NCI-H69 (cell line): ENCODE results near the gene ECPAS.
"Not testable (repeated sequence)": the region's sequence is repeated elsewhere in the genome, so short reads cannot be mapped to it uniquely, and the experiment has no call there.

ENCODE experiments used
- DNase-seq: peaks from one replicate; lab custom pipeline; 2025; lab: John Stamatoyannopoulos, UW

Gene ECPAS

DNA sequence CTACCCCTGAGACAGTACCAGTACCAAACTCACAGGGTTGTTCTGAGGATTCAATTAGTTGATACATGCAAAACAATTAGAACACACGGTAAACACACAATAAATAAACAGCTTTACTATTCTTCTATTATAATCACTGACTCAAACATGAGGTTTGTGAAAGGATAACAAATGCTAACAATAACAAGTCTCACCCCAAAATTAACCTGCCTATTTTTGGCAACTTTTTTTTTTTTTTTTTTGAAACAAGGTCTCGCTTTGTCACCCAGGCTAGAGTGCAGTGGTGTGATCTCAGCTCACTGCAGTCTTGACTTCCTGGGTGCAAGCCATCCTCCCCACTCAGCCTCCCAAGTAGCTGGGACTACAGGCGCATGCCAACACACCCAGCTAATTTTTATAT lies 6.5 kb downstream of the ECPAS start:
- DNase-seq: no peak

DNA sequence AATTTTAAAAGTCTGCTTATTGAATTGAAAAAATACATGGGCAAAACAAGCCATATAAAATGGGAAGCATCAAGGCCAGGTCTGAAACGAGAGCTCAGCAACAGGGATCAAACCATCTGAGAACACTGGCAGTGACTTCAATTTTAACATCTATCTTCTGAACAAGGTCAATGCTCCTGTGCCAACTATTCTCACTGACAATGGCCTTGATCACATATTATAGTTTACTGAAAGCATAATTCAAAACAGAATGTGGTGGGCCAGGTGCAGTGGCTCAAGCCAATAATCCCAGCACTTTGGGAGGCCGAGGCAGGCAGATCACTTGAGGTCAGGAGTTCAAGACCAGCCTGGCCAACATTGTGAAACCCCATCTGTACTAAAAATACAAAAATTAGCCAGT lies 9.0 kb downstream of the ECPAS start:
- DNase-seq: no peak

DNA sequence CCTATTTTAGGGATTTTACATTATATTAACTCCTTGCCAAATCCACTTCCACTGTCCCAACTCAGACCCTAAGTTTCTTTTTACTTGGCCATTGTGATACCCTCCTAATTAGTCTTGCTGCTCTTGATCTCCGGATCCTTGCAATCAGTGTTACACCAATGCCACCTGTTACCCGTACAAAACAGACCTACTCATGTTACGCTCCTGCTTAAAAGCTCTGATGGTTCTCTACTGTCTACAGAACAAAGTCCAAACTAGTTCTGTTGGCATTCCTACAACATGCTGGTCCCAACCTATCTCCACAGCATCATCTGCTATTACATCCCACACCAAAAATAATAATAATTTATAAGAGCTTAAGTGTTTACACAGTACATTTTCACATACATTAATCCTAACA lies 9.8 kb downstream of the ECPAS start:
- peak; percentile 51 for DNase-seq

- DNase-seq: no peak
Measured at GRCh38 chr9:111467778-111468367, 16.3 kb downstream of the ECPAS start.

GRCh38 chr9:111463048-111463447 lies 21.1 kb downstream of the ECPAS start:
- no peak for DNase-seq

DNA sequence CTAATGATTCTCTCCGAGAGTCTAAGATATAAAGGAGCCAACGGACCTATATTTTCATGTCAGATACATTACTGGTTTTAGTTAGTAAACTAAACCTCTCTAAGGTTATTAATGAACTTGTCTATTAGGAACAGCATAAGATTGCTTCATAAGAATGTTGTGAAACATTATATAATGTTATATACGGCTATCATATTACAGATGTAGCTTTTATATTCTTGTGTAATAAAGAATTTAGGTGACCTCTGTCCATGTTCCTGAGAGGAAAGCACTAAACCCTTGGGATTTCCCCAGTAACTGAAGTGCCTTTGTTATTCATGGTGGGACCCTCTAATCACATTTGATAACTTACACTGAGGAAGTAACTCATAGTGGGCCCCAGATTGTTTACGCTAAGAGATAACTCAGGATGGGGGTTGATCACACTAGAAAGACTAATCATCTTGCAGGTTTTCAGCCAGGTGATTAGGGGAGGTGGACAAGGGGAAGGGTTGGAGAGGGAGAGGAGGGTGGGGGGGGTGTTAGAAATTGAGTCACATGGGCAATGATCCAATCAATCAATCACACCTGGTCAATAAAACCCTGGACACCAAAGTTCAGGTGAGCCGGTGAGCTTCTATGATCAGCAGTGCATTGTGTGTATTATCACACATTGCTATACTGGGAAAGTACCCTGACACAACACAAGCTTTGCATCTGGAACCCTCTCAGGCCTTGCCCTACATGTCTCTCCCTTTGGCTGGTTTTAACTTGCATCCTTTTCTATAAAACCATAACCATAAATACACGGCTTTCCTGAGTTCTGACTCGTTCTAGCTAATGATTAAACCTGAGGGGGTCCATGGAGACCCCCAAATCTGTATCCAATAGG lies 25.8 kb downstream of the ECPAS start:
- DNase-seq: no peak

DNA sequence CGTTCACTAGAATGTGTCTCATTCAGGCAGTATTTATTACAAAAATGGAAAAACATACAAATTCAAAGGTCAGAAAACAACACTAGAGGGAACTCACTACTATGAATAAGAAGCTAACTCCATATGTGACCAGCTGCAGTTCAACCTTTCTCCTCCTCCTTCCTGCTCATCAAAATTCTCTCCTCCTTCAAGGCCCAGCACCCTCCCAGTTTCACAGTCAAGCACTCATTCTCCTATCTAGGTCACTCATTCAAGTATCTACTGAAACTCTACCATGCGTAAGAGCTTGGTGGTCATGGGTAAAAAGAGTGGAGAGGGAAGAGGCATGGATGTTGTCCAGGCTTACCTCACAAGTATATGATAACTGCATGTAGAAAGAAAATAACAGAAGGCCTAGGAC lies 27.7 kb downstream of the ECPAS start:
- no peak for DNase-seq

GRCh38 chr9:111455638-111456037 lies 28.5 kb downstream of the ECPAS start:
- no peak for DNase-seq

- no peak for DNase-seq
Measured at GRCh38 chr9:111454751-111455150, 29.4 kb downstream of the ECPAS start.

DNA sequence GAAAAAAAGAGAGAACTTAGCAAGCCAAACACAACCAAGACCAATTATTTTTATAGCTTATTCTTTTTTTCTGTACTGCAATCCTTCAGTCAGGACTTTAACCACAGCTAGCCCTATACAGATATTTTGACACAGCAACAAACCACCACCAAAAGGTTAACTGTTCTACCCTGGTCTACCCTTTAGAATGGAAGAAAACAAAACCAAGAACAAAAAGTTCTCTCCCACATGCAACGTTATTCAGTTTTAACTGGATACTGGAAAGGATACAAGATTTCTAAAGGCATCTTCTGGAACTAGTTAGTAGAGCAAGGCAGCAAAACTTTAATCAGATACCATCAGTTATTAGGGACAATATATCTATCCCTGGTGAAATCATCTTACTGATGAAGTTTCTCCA lies 32.6 kb downstream of the ECPAS start:
- DNase-seq: no peak

DNA sequence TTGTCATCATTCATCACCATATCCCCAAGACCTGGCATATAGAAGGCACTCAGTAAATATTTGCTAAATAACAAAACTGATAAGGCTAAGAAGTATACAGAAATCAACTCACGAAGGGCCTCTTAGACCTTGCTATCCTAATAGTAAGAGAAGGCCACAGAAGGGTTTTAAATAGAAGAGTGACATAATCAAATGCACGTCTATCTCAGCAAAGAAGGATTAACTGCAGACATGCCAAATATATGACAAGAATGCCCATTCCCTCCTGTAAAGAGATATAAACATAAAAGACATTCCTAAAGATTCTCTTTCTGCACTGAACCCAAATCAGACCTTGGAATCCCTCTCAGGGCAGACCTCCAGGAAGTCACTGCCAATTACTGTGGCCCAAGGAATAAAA lies 34.1 kb downstream of the ECPAS start:
- no peak for DNase-seq

DNA sequence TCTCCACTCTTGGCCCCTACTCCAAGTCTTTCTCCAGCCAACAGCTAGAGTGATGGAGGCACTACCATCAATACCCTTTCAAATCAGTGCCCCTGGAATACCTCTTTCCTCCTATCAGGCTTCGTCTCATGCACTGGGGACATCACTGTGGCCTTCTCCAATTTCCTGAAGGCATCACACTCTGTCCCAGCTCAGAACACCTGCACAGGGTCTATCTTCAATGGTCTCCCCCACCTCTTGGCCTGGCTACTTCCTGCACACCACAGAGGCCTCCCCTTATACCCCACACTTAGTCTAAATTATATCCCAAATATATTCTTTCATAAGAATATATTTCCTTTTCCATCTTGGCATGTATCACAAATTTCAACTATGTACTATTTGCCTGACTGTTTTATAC lies 34.5 kb downstream of the ECPAS start:
- no peak for DNase-seq

DNA sequence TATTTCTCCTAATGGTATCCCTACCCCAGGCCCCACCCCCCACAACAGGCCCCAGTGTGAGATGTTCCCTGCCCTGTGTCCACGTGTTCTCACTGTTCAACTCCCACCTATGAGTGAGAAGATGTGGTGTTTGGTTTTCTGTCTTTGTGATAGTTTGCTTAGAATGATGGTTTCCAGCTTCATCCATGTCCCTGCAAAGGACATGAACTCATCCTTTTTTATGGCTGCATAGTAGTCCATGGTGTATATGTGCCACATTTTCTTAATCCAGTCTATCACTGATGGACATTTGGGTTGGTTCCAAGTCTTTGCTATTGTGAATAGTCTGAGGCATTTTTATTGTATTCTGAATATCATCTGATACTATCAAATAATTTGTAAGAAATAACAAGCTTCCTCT lies 38.4 kb downstream of the ECPAS start:
- not testable (repeated sequence) for DNase-seq

DNA sequence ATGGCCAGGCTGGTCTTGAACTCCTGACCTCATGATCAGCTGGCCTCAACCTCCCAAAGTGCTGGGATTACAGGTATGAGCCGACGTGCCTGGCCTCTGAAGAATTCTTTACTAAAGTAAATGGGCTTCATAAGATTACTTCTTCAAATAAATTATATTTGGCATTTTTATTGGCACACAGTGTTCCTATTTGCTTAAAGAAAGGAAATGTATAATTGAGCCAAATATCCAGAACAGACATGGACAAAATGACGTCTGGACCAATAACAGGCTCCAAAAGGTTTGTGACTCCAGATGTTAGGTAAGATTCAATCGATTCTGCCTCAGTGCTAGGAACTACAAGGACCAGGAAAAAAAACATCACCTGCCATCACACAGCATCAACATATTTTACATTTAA lies 40.7 kb downstream of the ECPAS start:
- DNase-seq: no peak

DNA sequence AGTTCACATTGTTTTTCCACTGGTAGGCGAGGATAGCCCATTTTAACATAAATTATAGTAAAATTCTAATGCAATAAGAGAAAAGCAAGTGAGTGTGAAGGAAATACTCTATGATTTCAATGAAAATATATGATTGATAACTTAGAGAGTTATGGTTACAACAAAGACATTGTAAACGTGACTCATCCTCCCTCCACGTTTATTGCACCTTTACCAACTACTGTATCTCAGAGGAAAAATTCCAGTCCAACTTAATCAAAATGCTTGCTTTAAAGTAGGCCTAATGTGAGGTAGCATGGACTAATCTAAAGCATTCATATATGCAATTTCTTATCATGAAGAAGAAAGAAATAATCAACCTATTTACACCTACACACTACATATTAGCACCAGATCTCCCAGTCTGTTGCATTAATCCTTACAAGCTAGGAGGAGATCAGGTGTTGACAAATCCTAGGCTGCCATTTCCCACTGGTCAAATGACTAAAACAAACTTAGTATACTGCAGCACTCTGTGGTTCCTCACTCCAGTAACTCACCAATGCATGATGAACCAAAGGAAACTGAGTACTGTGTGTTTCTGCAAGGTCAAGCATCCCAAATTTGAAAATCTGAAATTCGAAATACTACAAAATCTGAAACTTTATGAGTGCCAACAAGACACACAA lies 41.7 kb downstream of the ECPAS start:
- DNase-seq: no peak

- DNase-seq: no peak
Measured at GRCh38 chr9:111440226-111440625, 44.0 kb downstream of the ECPAS start.

GRCh38 chr9:111438541-111439235 lies 45.5 kb downstream of the ECPAS start:
- peak; percentile 51 for DNase-seq

- DNase-seq: peak; percentile 86
Measured at GRCh38 chr9:111436571-111436970, 47.6 kb downstream of the ECPAS start.

- no peak for DNase-seq
Measured at GRCh38 chr9:111433082-111433481, 51.1 kb downstream of the ECPAS start.

DNA sequence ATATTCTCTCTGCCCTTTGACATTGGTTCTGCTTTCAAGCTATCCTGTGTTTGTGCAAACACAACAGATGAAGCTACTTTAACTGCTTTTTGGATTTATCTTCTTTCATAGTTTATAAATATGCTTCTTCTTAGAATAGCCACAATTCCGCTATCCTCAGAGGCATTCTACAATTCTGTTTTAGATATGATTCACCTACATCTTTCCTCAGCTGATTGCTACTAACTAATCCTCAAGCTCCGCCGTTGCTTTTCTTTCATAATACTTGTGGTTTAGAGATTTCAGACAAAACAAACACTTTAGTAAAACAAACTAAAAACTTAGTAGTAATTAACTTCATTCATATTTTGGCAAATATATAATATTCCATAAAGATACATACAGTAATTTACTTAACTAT lies 52.5 kb downstream of the ECPAS start:
- DNase-seq: no peak

GRCh38 chr9:111429175-111429574 lies 55.0 kb downstream of the ECPAS start:
- DNase-seq: peak; percentile 92

DNA sequence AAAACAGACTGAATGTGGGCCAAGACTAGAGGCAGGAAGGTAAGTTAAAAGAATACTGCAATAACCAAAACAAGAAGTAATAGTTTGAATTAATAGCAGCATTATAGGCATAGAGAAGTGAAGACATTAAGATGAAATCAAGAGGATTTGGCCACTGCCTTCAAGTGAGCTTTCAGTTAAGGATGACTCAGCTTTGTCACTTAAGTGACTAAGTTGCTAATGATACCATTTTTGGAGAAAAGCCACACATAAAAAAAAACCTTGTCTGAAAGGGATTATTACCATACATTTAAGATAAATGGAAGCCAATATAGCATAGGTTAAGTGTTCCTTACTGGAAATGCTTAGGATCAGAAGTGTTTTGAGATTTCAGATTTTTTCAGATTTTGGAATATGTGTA lies 57.0 kb downstream of the ECPAS start:
- DNase-seq: peak; percentile 25

DNA sequence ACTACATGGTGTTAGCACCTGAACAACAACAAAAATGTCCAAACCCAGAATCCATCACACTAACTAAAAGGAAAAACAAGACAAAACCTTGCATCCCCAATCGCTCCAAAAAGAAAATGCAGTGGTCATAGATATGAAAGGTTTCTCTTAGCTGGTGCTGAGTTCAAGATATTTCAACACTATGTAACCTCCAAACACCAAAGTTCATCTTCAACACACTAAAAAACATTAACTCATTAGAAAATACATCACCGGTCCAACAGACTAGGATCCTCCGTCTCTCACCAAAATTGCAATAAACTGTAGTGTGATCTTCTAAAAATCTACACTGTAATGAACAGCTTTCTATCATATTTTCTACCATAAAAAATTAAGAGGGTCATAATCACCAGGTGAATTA lies 60.8 kb downstream of the ECPAS start:
- DNase-seq: no peak
